Keratinocyte (primary cell): Measurements from ENCODE around the gene B4GALT3. TPM values are rescaled to one million over a fixed set of nuclear protein-coding genes. Genes with fewer than 3 reads are reported as not detected.

Source experiments
- DNase-seq: peaks from one replicate; pipeline ENCODE4 v3.0.0-alpha.2; 2011; ENCODE audit warnings: low read depth, missing footprints, low spot score
- FAIRE-seq: peaks from 2 replicates; lab custom pipeline; 2011; peaks lifted over from hg19 to GRCh38; lab: Jason Lieb, UNC
- H2AFZ ChIP-seq: 2 replicates; pipeline ENCODE4 v1.6.0; 2012; ENCODE audit warnings: low read length, control low read depth, inconsistent platforms; ENCODE audit not compliant: control insufficient read depth
- H3K27ac ChIP-seq: 2 replicates; pipeline ENCODE4 v1.5.1; 2011; ENCODE audit warnings: low read length; ENCODE audit not compliant: control insufficient read depth, insufficient read depth
- H3K27me3 ChIP-seq: 3 replicates; pipeline ENCODE4 v1.6.0; 2011; ENCODE audit warnings: low read length; ENCODE audit not compliant: control insufficient read depth, insufficient read depth; ENCODE audit errors: extremely low read depth
- H3K36me3 ChIP-seq, 2 experiments: 2 replicates in 1 of 2; 3 replicates in 1 of 2; pipeline ENCODE4 v1.5.1; 2011; ENCODE audit warnings: low read length in 2 of 2, mild to moderate bottlenecking in 1 of 2; ENCODE audit not compliant: control insufficient read depth in 2 of 2, insufficient read depth in 2 of 2; ENCODE audit errors: extremely low read depth in 1 of 2
- H3K4me1 ChIP-seq: 3 replicates; pipeline ENCODE4 v1.5.1; 2011; ENCODE audit warnings: low read length; ENCODE audit not compliant: control insufficient read depth, insufficient read depth; ENCODE audit errors: extremely low read depth
- H3K4me2 ChIP-seq: 3 replicates; pipeline ENCODE4 v1.6.0; 2011; ENCODE audit warnings: low read depth, low read length; ENCODE audit not compliant: control insufficient read depth, insufficient read depth; ENCODE audit errors: extremely low read depth
- H3K4me3 ChIP-seq, 3 experiments: fragments of 200-600 bp in 1 of 3; sonication (generic) in 1 of 3; 2 replicates in 2 of 3; 3 replicates in 1 of 3; pipeline ENCODE4 v1.5.1; 2011 to 2016; ENCODE audit warnings: low read length in 3 of 3, mild to moderate bottlenecking in 3 of 3, control low read depth in 2 of 3, inconsistent platforms in 1 of 3, low read depth in 1 of 3, mixed read lengths in 1 of 3, mixed run types in 1 of 3, moderate library complexity in 1 of 3; ENCODE audit not compliant: control insufficient read depth in 2 of 3, insufficient read depth in 2 of 3; ENCODE audit errors: extremely low read depth in 1 of 3
- H3K79me2 ChIP-seq: 2 replicates; pipeline ENCODE4 v1.6.0; 2012; ENCODE audit warnings: low read length; ENCODE audit not compliant: control insufficient read depth, insufficient read depth
- H3K9ac ChIP-seq: 3 replicates; pipeline ENCODE4 v1.6.0; 2011; ENCODE audit warnings: low read length; ENCODE audit not compliant: control insufficient read depth, insufficient read depth; ENCODE audit errors: extremely low read depth
- H3K9me1 ChIP-seq: 3 replicates; pipeline ENCODE4 v1.6.0; 2011; ENCODE audit warnings: low read length; ENCODE audit not compliant: control insufficient read depth, insufficient read depth; ENCODE audit errors: extremely low read depth
- H3K9me3 ChIP-seq: 2 replicates; pipeline ENCODE4 v1.5.1; 2012; ENCODE audit warnings: low read depth, low read length; ENCODE audit not compliant: control insufficient read depth
- H4K20me1 ChIP-seq: 3 replicates; pipeline ENCODE4 v1.6.0; 2011; ENCODE audit warnings: low read length; ENCODE audit not compliant: control insufficient read depth, insufficient read depth; ENCODE audit errors: extremely low read depth
- CTCF ChIP-seq, 3 experiments: IDR thresholded peaks in 1 of 3; conservative IDR thresholded peaks in 1 of 3; optimal IDR thresholded peaks in 1 of 3; 2 replicates in 2 of 3; 3 replicates in 1 of 3; pipeline versions ENCODE3 to v1.5.1; 2011; ENCODE audit warnings: low read length in 3 of 3, mild to moderate bottlenecking in 3 of 3, moderate library complexity in 2 of 3, control low read depth in 1 of 3, inconsistent platforms in 1 of 3; ENCODE audit not compliant: insufficient read depth in 2 of 3; ENCODE audit errors: extremely low read depth in 1 of 3
- EZH2 ChIP-seq: IDR thresholded peaks from one replicate; pipeline ENCODE4 v1.6.1; 2012; ENCODE audit warnings: inconsistent platforms, mild to moderate bottlenecking, low read length, moderate library complexity
- dilution Hi-C: fragments of 300-500 bp; cut with MboI; formaldehyde crosslinking; loops from one replicate; pipeline ENCODE4 v1.7.0; 2020; ENCODE audit warnings: low sequenced_read_pairs; ENCODE audit not compliant: extremely low pct_ligation_motif_present
- polyA plus RNA-seq, 5 experiments: library from polyadenylated mRNA; depleted of rRNA in 3 of 5; stranded (reverse) in 3 of 5; stranded (forward) in 1 of 5; unstranded in 1 of 5; fragments of >200 nt; gene quantifications; 1 replicate in 1 of 5; 2 replicates in 3 of 5; 3 replicates in 1 of 5; pipeline versions ENCODE4 v1.2.1 to v1.2.3, GENCODE V29; 2011 to 2012; ENCODE audit warnings: missing spikeins in 2 of 5, low read depth in 1 of 5, low replicate concordance in 1 of 5

The B4GALT3 gene
- polyA plus RNA-seq, 1 donor (not counting 4 experiments of a cell fraction or from before 2014, with no cell fraction given), result 19.1 TPM

DNA sequence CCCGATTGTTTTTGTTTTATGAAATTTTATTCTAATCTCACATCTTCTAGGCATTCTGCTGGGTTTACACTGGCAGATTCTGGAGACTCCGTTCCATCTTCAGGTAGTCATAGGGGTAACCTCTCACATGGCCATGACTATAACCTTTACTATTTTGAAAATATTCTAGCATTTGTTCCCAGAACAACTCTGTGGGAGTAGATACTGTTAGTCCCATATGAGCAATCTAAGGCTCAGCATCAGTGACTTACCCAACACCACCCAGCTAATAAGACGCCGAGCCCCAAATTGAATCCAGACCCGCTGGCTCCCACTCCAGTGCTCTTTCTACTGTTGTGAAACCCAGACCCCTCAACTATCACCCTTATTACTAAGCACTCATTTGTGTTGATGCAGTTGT, 11.7 kb upstream of the B4GALT3 start:
- no peak for DNase-seq
- H3K9ac ChIP-seq, result no peak overlapping the region
- no peak overlapping the region for H3K27ac ChIP-seq
- H3K9me1 ChIP-seq, result no peaks in the 10 kb centered on the region
- no peak overlapping the region for H2AFZ ChIP-seq
- no peaks in the 10 kb centered on the region for H3K79me2 ChIP-seq
- dilution Hi-C loops, result no loop called here
- no peak for TF ChIP-seq CTCF (optimal IDR thresholded peaks at IDR 0.05 in 1 of 3, IDR thresholded peaks at IDR 0.05 in 1 of 3, conservative IDR thresholded peaks at IDR 0.05 in 1 of 3; ENCODE audit: extremely low read depth in 1 of 3, insufficient read depth in 2 of 3, low read length in 3 of 3)
- no peak for TF ChIP-seq EZH2
- H3K27me3 ChIP-seq, result no peaks in the 10 kb centered on the region
- no peaks in the 10 kb centered on the region for H3K9me3 ChIP-seq
- no peak overlapping the region for H3K4me3 ChIP-seq
- no peaks in the 10 kb centered on the region for H3K4me1 ChIP-seq
- FAIRE-seq, result no peak
- H3K36me3 ChIP-seq, result no peaks in the 10 kb centered on the region
- no peaks in the 10 kb centered on the region for H4K20me1 ChIP-seq
- no peak overlapping the region for H3K4me2 ChIP-seq

- DNase-seq (no peak), FAIRE-seq (no peak)
- no peak overlapping the region for H3K4me3 ChIP-seq
- no peaks in the 10 kb centered on the region for H3K4me1 ChIP-seq
- H3K9me1 ChIP-seq, result no peaks in the 10 kb centered on the region
- dilution Hi-C loops, result no loop called here
- no peak overlapping the region for H3K27ac ChIP-seq
- H3K27me3 ChIP-seq, result no peaks in the 10 kb centered on the region
- no peaks in the 10 kb centered on the region for H3K79me2 ChIP-seq
- H3K9ac ChIP-seq, result no peak overlapping the region
- H2AFZ ChIP-seq, result no peak overlapping the region
- TF ChIP-seq CTCF (optimal IDR thresholded peaks at IDR 0.05 in 1 of 3, IDR thresholded peaks at IDR 0.05 in 1 of 3, conservative IDR thresholded peaks at IDR 0.05 in 1 of 3; ENCODE audit: extremely low read depth in 1 of 3, insufficient read depth in 2 of 3, low read length in 3 of 3) (no peak), EZH2 (no peak)
- no peaks in the 10 kb centered on the region for H3K9me3 ChIP-seq
- H4K20me1 ChIP-seq, result no peaks in the 10 kb centered on the region
- no peaks in the 10 kb centered on the region for H3K36me3 ChIP-seq
- H3K4me2 ChIP-seq, result no peak overlapping the region
These were observed 11.1 kb upstream of the B4GALT3 start for GRCh38 chr1:161188381-161188780.
